ENCODE measurements around the gene ATOH1. TPM values are rescaled to one million over a fixed set of nuclear protein-coding genes. Genes with fewer than 3 reads are reported as not detected.

Gene ATOH1
- total RNA-seq, 4 donors from 2014 or later = under 0.01 TPM; not detected in 3

- TF ChIP-seq CTCF (IDR thresholded peaks at IDR 0.05) (no peak), POLR2A (IDR thresholded peaks at IDR 0.05) (no peak)
- Histone ChIP-seq H3K27me3 (peaks cover 0 to 82% of the 10 kb centered on the region in 2 donors), H3K4me1 (peaks cover 0 to 15% of the 10 kb centered on the region in 2 donors), H3K36me3 (no peaks in the 10 kb centered on the region), H3K9me3 (no peaks in the 10 kb centered on the region), H3K4me3 (peak overlapping the region in 1 of 2 donors; percentile 29), H3K27ac (no peak overlapping the region)
- intact Hi-C loops (cut with DNase I; ENCODE audit: low total_unique reads) = no loop called here
- DNase-seq = no peak
Observed at GRCh38 chr4:93828995-93829819, 654 bp downstream of the ATOH1 start.

- intact Hi-C loops (cut with DNase I; ENCODE audit: low total_unique reads) = no loop called here
- peaks cover 0 to 15% of the 10 kb centered on the region in 2 donors for H3K4me1 ChIP-seq
- TF ChIP-seq POLR2A (IDR thresholded peaks at IDR 0.05) (no peak), CTCF (IDR thresholded peaks at IDR 0.05) (no peak)
- no peak overlapping the region for H3K4me3 ChIP-seq
- no peaks in the 10 kb centered on the region for H3K9me3 ChIP-seq
- H3K27me3 ChIP-seq = peaks cover 0 to 78% of the 10 kb centered on the region in 2 donors
- no peak for DNase-seq
- H3K27ac ChIP-seq = no peak overlapping the region
- H3K36me3 ChIP-seq = no peaks in the 10 kb centered on the region
Observed at GRCh38 chr4:93829820-93830687, 1.5 kb downstream of the ATOH1 start.

- Histone ChIP-seq H3K4me3 (no peak overlapping the region), H3K9me3 (no peaks in the 10 kb centered on the region), H3K27me3 (peaks cover 0 to 72% of the 10 kb centered on the region in 2 donors), H3K4me1 (peaks cover 0 to 15% of the 10 kb centered on the region in 2 donors), H3K27ac (no peak overlapping the region), H3K36me3 (no peaks in the 10 kb centered on the region)
- intact Hi-C loops (cut with DNase I; ENCODE audit: low total_unique reads) = no loop called here
- no peak for DNase-seq
- TF ChIP-seq CTCF (IDR thresholded peaks at IDR 0.05) = no peak
- TF ChIP-seq POLR2A (IDR thresholded peaks at IDR 0.05) = no peak
Observed at GRCh38 chr4:93831716-93832496, 3.4 kb downstream of the ATOH1 start.

- no peak overlapping the region for H3K27ac ChIP-seq
- H3K27me3 ChIP-seq = peaks cover 0 to 51% of the 10 kb centered on the region in 2 donors
- no peak for DNase-seq
- H3K9me3 ChIP-seq = no peaks in the 10 kb centered on the region
- no peak overlapping the region for H3K4me3 ChIP-seq
- peaks cover 0 to 2% of the 10 kb centered on the region in 2 donors for H3K4me1 ChIP-seq
- H3K36me3 ChIP-seq = no peaks in the 10 kb centered on the region
- intact Hi-C loops (cut with DNase I; ENCODE audit: low total_unique reads) = no loop called here
- TF ChIP-seq CTCF (IDR thresholded peaks at IDR 0.05) (no peak), POLR2A (IDR thresholded peaks at IDR 0.05) (no peak)
Observed at GRCh38 chr4:93834249-93835066, 5.9 kb downstream of the ATOH1 start.

Measured in uterus (tissue), 4 donors.